RPMI7951 (cell line): ENCODE data around the gene PCBP2. TPM values are rescaled to one million over a fixed set of nuclear protein-coding genes. Genes with fewer than 3 reads are reported as not detected.
"Not testable (repeated sequence)": the region's sequence is repeated elsewhere in the genome, so short reads cannot be mapped to it uniquely, and the experiment has no call there.

Source experiments
- DNase-seq: peaks from one replicate; pipeline ENCODE4 v3.0.0-alpha.2; 2012; ENCODE audit warnings: low read depth
- total RNA-seq: library from RNA; depleted of rRNA; stranded (reverse); fragments of >200 nt; shearing (Covaris generic); gene quantifications from 2 replicates; pipeline ENCODE4 v1.2.3, GENCODE V29; 2014

Gene PCBP2
- total RNA-seq, 1 experiment from 2014 or later = 135 TPM

- DNase-seq = peak; percentile 99
These were observed 10.7 kb upstream of the PCBP2 start, which contains the start of gene PRR13 for GRCh38 chr12:53441040-53441833. TSS of gene PRR13 (plus strand) at chr12:53441734. CDS start at chr12:53442715, 981 bp downstream.

- no peak for DNase-seq
These were observed 7.9 kb upstream of the PCBP2 start for GRCh38 chr12:53443955-53444354.

GRCh38 chr12:53444593-53445325 lies 7.1 kb upstream of the PCBP2 start:
- DNase-seq = not testable (repeated sequence)

- DNase-seq = no peak
These were observed 966 bp upstream of the PCBP2 start for GRCh38 chr12:53450936-53451335.

GRCh38 chr12:53452159-53453077 lies 516 bp downstream of the PCBP2 start:
- peak; percentile 83 for DNase-seq

GRCh38 chr12:53453953-53454640 lies 2.2 kb downstream of the PCBP2 start:
- DNase-seq = no peak

- DNase-seq = no peak
These were observed 2.8 kb downstream of the PCBP2 start for GRCh38 chr12:53454707-53455106.

GRCh38 chr12:53456654-53457366 lies 4.9 kb downstream of the PCBP2 start:
- no peak for DNase-seq

- no peak for DNase-seq
These were observed 7.2 kb downstream of the PCBP2 start for GRCh38 chr12:53459097-53459496.

- no peak for DNase-seq
These were observed 9.2 kb downstream of the PCBP2 start for GRCh38 chr12:53461059-53461458.

- DNase-seq = no peak
These were observed 9.7 kb downstream of the PCBP2 start for GRCh38 chr12:53461591-53461990.

- no peak for DNase-seq
These were observed 11.0 kb downstream of the PCBP2 start for GRCh38 chr12:53462935-53463334.

GRCh38 chr12:53463802-53464560 lies 12.1 kb downstream of the PCBP2 start:
- DNase-seq = no peak

GRCh38 chr12:53464685-53465418 lies 12.9 kb downstream of the PCBP2 start:
- DNase-seq = no peak

- no peak for DNase-seq
These were observed 13.8 kb downstream of the PCBP2 start for GRCh38 chr12:53465679-53466078.

GRCh38 chr12:53466640-53467039 lies 14.7 kb downstream of the PCBP2 start:
- no peak for DNase-seq

GRCh38 chr12:53467082-53467481 lies 15.2 kb downstream of the PCBP2 start:
- DNase-seq = no peak

GRCh38 chr12:53467880-53468279 lies 16.0 kb downstream of the PCBP2 start:
- DNase-seq = no peak

GRCh38 chr12:53468282-53468681 lies 16.4 kb downstream of the PCBP2 start:
- no peak for DNase-seq
